Right ventricle myocardium inferior (tissue), 1 donor: ENCODE data around the gene HSPB3. TPM values are rescaled to one million over a fixed set of nuclear protein-coding genes. Genes with fewer than 3 reads are reported as not detected.
"Not testable (repeated sequence)": the region's sequence is repeated elsewhere in the genome, so short reads cannot be mapped to it uniquely, and the experiment has no call there.

Source experiments
- ATAC-seq: fragments of 200-7000 bp; cut with Tn5 transposase; one replicate; pipeline ENCODE4 v1.9.1; 2020; ENCODE audit warnings: mild to moderate bottlenecking, moderate library complexity
- DNase-seq: peaks from one replicate; pipeline ENCODE4 v3.0.0; 2021; ENCODE audit errors: missing footprints
- intact Hi-C: fragments of 100-400 bp; cut with DNase I; formaldehyde crosslinking; loops from one replicate; pipeline ENCODE4 v1.11.0; 2022
- long read RNA-seq: library from polyadenylated mRNA; unstranded; transcript quantifications from one replicate; pipeline ENCODE4 v2.0.0, GENCODE V29; 2021
- total RNA-seq: library from RNA; stranded (reverse); fragmentation: NEBNext Ultra II Directional; extraction: Animal tissue kit (Norgen Biotek cat#: 25700); gene quantifications from one replicate; pipeline ENCODE4 v1.2.1, GENCODE V29; 2021
- donor health status: DM: no; HTN: yes; CAD: no; lungs with severe emphysema.

HSPB3 gene, protein sequence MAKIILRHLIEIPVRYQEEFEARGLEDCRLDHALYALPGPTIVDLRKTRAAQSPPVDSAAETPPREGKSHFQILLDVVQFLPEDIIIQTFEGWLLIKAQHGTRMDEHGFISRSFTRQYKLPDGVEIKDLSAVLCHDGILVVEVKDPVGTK
- 549 TPM for total RNA-seq
- long read RNA-seq, transcript HSPB3-201 (1 exons, 784 nt): major isoform, 146 of 146 reads
- long read RNA-seq, partial matches to known transcripts: 0 of 146 reads
- long read RNA-seq, other reads (novel, unspliced or antisense): 0 of 146 reads

DNA sequence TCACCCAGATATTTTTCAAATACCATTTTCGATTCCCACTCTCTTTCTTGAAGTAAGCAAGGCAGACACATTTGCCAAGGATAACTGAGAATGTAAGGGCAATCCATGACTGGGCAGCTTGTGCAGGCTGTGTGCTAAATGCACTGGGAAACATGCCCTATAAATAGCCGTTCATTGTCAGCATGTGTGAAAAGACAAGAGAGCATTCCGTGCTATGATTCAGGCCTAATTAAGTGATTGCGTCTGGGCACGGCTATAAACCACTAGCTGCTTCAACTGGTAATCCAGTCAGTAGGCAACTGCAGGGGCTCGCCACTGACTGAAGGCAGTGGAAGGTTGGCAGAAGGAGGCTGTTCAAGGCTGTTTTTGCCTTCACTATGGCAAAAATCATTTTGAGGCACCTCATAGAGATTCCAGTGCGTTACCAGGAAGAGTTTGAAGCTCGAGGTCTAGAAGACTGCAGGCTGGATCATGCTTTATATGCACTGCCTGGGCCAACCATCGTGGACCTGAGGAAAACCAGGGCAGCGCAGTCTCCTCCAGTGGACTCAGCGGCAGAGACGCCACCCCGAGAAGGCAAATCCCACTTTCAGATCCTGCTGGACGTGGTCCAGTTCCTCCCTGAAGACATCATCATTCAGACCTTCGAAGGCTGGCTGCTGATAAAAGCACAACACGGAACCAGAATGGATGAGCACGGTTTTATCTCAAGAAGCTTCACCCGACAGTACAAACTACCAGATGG is at the start of gene HSPB3:
Gene HSPB3, plus strand, starts transcription at position 287 of the 745 bp plus-strand sequence. Its CDS starts 91 bp downstream, at position 378.
- ATAC-seq: peak; percentile 83
- intact Hi-C loops: loop anchor here (1.0 kb wide), 1 partner anchor 34 kb away; no protein-coding TSS in a partner anchor
- DNase-seq: peak; percentile 80

DNA sequence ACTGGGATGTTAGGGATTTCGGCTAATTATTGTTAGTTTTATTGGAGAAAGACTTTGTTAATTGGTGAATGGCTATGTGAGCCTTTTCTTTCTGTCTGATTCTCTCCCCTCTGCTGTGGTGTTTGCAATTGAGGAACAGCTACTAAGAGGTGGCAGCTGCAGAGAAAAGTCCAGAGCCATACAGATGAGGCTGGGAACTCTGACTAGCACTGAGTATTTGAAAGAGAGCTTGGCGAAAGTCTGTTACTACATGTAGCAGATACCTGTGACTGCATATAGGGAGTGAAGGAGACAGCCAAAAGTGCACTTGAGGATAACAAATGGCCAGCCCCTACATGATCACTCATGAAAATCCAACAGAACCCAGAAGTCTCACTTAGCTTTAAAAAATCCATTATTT is 44.3 kb upstream of the HSPB3 start:
- ATAC-seq (no peak), DNase-seq (no peak)
- intact Hi-C loops: no loop called here

DNA sequence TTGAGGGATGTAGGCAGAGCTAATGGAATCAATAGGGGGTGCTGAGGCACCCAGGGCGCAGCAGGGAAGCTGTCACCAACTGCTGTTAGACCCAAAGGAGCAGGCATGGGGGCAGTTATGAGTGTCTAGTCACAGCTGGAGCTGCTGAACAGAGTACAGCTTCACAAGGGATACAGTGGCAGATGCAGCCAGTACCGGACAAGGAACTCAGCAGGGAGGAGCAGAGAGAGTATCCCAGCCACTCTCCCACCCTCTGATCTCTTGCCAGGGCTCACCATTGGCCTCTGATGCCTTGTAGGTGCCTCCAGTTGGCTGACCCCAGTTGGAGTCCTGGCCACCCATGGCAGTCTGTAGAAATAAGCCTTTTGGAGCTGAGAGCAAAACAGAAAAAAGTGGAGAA is 42.6 kb upstream of the HSPB3 start:
- ATAC-seq (no peak), DNase-seq (no peak)
- intact Hi-C loops: no loop called here

DNA sequence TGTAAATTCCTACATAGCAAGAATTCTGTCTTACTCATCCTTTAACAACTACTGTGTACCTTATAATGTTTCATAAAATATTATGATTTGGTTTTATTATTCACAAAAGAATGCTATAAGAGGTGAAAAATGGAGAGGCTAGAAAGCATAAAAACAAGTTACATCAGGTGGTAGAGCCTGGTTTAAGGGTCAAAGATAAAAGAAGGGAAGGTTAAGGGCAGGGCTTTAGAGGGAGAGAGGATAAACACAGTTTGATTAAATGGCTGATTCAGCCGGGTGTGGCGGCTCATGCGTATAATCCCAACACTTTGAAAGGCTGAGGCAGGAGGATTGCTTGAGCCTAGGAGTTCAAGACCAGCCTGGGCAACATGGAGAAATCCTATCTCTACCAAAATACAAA is 40.4 kb upstream of the HSPB3 start:
- intact Hi-C loops: loop anchor here (5.0 kb wide), 2 partner anchors 103 to 163 kb away; partner anchors contain the start of gene ARL15
- DNase-seq: no peak
- ATAC-seq: no peak

DNA sequence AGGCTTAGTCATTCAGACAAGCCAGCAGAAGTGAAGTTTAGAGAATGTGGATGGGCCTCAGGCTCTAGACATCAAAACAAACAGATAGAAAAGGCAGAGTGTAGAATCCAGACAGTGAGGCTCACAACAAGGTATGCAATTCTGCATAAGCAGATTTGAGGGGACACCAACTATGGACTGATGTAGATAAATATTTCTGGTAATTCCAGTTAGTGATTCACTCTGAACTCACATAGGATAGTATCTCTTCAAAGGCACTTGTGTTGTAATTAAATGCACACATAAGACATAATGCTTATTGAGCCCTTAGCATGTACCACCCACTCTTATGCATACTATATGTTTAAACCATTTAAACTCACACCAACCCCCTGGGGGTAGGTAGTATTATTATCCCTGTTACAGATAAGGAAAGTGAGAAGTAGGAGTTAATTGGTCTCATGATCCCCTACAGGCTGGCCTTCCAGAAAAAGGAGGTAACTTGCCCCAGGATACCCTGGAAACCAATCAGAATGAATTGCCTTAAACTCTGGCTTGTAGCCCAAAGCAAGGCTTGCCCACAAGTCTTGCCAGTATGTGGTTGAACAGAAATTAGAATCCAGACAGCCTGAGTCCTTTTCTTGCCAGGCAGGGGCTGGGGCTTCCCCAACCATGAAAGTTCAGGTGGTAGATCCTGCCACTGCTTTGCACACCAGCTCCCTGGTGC is 39.5 kb upstream of the HSPB3 start:
- no peak for ATAC-seq
- no peak for DNase-seq
- intact Hi-C loops: loop anchor here (5.0 kb wide), 2 partner anchors 104 to 164 kb away; partner anchors contain the start of gene ARL15

DNA sequence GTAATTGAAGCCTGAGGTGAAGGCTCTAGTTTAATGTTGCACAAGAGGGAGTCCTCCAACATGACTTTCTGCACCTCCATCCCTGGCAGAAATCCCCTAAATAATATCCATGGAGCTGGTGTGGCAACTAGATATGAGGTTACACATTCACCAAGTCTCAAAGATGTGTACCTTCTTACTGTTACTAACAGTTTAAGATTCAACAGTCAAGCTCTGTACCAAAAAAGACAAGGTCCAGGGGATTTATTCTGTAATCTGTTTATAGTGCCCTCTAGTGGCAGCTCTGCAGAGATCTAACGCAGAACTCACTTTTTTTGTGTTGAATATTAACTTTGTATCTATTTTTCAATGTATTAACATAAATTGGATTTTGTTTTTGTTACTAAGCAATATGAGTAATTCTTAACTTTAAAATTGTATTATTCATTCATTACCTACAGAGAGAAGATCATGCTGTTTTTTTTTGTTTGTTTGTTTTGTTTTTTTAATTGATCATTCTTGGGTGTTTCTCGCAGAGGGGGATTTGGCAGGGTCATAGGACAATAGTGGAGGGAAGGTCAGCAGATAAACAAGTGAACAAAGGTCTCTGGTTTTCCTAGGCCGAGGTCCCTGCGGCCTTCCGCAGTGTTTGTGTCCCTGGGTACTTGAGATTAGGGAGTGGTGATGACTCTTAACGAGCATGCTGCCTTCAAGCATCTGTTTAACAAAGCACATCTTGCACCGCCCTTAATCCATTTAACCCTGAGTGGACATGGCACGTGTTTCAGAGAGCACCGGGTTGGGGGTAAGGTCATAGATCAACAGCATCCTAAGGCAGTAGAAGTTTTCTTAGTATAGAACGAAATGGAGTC is 35.7 kb upstream of the HSPB3 start:
- not testable (repeated sequence) for DNase-seq
- intact Hi-C loops: loop anchor here (5.0 kb wide), 2 partner anchors 107 to 167 kb away; partner anchors contain the start of gene ARL15
- peak; percentile 59 for ATAC-seq

DNA sequence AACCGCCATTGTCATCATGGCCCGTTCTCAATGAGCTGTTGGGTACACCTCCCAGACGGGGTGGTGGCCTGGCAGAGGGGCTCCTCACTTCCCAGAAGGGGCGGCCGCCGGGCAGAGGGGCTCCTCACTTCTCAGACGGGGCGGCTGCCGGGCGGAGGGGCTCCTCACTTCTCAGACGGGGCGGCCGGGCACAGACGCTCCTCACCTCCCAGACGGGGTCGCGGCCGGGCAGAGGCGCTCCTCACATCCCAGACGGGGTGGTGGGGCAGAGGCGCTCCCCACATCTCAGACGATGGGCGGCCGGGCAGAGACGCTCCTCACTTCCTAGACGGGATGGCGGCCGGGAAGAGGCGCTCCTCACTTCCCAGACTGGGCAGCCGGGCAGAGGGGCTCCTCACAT is 35.0 kb upstream of the HSPB3 start:
- DNase-seq, intact Hi-C loops, ATAC-seq: not testable (repeated sequence)

DNA sequence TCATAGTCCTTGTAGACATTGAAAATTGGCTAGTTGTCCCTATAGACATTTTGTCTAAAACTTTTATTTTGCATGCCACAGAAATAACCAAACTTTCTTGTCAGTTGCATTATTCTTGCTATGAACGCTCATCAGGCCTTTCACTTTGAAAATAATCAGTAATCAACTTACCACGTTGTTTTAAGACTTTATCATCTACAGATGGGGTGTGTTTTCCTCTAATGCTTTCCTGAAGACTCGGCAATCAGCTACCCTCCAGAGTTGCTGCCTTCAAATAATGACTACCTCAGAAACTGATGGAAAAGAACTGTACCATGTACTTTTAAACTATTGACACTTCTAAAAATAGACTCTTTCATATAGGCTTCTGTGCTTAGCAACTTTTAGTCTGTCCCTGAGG is 33.5 kb upstream of the HSPB3 start:
- DNase-seq (no peak), ATAC-seq (no peak)
- intact Hi-C loops: no loop called here

DNA sequence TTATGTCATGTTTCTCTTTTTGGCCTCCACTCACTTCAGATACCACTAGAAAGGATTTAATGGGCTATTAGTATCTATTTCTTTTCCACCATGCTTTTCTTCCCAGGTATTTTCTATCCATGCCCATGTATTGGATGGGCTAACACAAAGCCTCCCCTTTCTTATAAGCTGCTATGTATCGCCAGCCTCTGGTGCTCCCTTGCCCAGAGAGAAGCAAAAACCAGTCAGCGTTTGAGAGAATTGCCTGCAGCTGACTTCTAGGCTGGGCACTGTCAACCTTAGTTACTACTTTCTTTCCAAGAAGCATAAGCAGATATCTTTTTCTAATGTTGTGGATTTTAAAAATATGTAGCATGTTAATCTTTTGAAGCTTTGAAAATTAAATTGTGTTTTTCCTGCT is 30.2 kb upstream of the HSPB3 start:
- no peak for ATAC-seq
- no peak for DNase-seq
- intact Hi-C loops: no loop called here

DNA sequence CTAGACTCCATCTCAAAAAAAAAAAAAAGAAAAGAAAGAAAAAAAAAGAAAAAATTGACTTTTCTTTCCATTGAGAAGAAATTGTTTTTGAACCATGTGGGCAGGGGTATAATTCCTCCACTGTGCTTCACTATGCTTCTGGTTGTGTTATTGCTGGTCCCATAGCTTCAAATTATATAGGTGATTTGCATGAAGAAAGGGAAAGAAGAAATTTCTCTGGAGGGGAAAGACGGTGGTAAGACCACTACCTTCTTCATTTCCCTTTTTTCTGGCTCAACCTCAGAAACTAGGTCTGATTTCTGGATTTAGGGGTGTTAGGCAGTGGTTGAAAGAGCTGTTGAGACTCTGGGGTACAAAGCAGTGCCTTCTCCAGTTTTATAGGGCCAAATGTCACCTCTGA is 29.3 kb upstream of the HSPB3 start:
- intact Hi-C loops: no loop called here
- no peak for ATAC-seq
- no peak for DNase-seq

DNA sequence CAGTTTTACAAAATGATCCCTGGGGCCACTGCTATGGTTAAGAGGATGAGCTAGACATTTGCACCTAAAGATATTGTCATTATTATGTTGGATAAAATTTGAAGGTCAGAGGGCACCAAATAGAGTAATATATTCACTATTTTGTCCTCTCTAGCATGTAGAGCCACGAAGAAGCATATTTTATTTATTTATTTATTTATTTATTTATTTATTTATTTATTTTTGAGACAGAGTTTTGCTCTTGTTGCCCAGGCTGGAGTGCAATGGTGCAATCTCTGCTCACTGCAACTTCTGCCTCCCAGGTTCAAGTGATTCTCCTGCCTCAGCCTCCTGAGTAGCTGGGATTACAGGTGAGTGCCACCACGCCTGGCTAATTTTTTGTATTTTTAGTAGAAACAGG is 20.8 kb upstream of the HSPB3 start:
- ATAC-seq, DNase-seq, intact Hi-C loops: not testable (repeated sequence)

DNA sequence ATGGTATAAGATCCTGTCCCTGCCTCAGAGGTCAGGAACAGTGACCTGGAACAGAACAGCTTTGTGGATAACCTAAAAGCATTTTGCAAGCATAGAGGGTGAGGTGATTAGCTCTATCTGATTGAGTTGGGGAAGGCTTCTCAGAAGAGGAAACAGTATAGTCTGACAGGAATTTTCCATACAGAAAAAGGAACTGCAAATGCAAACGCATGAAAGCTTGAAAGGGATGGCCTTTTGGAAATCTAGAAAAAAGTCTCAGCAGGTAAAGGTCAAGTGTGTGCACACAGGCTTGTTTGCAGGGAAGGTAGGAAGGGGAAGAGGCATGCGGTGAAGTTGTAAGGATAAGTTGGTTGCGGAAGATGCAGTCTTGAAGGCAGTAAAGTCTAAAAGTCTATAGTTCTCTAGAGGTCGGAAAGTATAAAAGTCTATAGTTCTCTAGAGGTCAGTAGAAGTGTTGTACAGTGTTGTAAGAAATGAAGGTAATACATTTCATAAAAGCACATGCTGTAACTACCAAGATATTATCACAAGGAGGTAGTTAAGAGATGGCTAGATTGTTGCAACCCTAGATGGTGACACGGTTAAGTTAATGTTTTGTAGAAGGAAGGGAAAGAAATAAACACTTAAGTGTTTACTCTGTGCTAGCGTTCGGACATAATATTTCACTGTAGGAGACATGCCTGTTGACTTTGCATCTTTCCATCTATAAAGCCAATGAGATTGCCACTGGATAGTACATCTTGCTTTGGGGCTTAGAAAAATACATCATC is 16.7 kb upstream of the HSPB3 start:
- ATAC-seq (no peak), DNase-seq (no peak)
- intact Hi-C loops: no loop called here

DNA sequence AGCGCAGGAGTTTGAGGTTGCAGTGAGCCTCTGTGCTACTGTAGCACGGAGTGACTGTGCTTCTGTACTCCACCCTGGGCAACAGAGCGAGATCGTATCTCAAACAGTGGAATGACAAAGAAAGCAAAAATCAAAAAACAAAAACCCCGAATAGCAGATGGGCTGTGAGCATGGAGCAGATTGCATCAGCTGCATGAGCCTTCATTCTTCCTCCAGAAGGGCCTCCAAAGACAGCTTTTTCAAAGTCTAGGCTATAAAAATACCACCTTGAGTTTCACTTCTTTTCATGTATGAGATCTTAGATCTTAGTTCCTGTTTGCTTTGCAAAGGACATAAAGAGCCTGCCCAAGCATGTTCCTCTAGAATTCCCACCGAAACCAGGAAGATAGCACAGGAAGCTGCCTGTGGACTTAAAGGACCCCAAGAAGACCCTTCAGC is 15.0 kb upstream of the HSPB3 start:
- intact Hi-C loops: no loop called here
- no peak for DNase-seq
- ATAC-seq: no peak

DNA sequence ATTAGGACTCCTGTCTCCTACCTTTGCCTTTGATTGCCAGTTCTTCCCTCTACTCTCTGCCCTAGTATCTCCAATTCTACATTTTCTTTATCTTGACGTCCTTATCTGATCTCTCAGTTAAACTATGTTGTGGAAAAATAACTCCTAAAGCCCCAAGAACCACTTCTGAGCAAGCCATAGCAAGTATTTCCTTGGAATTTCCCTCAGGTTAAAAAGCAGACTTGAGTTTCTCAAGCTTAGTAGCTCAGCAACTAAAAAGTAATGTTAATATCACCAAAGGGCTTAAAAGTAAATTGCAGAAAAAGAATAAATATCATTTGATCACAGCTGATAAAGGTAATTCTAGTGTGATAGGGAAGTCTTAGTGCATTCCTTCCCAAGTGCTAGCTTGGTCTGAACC is 13.2 kb upstream of the HSPB3 start:
- DNase-seq (no peak), ATAC-seq (no peak)
- intact Hi-C loops: no loop called here

DNA sequence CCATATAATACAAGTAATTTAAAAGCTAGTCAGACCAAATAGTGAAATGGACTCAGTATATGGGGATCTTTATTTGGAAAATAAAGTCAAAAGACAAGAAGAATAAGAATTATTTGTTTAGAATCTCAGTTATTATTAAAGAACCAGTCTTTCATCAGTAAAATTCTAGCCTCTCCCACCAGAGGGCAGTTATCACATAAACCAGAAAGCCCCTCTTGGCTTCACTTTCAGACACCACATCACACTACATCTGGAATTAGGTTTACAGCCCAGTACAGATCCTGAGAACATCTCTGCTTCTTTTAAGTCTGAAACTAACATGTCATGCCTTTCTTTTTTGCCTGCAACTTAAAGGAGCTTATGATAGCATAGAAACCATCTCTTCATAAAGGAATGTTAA is 12.2 kb upstream of the HSPB3 start:
- DNase-seq (no peak), ATAC-seq (no peak)
- intact Hi-C loops: no loop called here

DNA sequence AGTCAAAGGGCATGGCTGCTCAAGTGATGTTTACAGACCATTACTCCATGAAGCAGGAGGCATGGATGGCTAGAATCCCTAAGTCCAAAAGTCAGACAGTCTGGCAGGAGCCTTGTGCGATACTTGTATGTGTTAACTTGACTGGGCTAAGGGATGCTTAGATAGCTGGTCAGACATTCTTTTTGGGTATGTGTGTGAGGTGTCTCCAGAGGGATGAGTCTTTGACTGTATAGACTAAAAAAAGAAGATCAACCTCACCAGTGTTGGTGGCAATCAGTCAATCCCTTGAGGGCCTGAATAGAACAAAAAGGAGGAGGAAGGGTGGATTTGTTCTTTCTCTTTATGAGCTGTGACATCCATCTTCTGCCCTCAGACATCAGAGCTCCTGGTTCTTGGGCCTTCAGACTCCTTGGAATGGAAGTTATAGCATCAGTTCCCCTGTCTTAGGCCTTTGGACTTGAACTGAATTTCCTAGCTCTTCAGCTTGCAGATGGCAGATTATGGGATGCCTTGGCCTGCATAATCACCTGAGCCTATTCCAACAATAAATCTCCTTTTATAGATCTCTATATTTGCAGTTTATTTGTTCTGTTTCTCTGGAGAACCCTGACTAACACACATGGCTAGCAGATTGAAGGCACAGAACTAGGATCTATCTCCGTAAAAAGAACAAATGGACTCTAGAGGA is 9.7 kb upstream of the HSPB3 start:
- no peak for DNase-seq
- intact Hi-C loops: no loop called here

DNA sequence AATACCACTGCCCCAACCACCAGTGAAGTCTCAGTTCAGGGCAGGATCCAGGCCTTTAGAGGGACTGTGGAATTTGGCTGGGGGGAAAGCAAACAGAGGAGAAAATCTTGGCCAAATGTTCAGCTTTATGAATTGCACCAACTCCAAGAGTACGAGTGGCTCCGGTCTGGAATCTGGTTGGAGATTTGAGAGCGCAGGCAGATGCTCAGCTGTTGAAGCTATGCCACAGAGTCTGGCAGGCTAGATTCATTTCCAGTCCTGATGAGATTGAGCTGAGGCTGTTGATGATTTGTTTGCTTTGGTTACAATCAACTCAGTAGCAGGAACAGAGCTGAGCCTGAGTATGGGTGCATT is 9.1 kb upstream of the HSPB3 start:
- ATAC-seq (peak; percentile 94), DNase-seq (no peak)
- intact Hi-C loops: no loop called here

More for the DNA sequence above, 9.7 kb upstream of the HSPB3 start:
- no peak for ATAC-seq
